T-helper 1 cell (primary cell): ENCODE data around the gene GNB1.
"Not testable (repeated sequence)": the region's sequence is repeated elsewhere in the genome, so short reads cannot be mapped to it uniquely, and the experiment has no call there.

Experiments used
- DNase-seq, 5 donors: peaks; one replicate each; pipeline ENCODE4 v3.0.0-alpha.2; 2012 to 2020

GNB1 gene

DNA sequence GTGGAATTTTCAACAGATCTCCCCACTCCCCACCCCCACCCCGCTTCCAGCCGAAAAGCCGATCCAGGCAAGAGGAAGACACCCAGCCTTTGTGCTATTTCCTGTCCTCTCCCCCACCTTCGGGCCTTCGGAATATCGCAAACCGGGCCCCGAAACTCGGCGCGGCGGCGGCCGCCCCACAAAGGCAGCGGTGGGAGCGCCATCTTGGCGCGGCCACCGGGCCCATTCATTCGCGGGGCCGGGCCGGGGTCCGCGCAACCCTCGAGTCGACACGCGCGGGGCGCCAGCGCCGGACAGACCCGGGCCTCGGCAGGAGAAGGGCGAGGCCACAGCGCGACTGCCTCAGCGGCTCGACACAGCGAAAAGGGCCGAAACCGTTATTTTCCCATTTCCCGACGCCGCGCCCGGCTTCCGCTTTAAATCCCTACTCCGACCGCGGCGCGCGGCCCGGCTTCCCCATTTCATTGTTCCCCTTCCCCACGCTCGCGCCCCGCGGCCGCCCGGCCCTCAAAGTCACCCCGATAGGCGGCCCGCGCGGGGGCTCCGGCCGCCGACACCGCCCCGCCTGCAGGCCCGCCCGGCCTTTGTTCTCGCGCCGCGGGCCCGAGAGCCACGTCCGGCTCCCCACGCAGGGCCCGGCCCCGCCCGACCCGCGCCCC, 911 bp downstream of the GNB1 start:
- DNase-seq: peak in 3 of 5 donors; percentile 35 to 39 (median 36)

DNA sequence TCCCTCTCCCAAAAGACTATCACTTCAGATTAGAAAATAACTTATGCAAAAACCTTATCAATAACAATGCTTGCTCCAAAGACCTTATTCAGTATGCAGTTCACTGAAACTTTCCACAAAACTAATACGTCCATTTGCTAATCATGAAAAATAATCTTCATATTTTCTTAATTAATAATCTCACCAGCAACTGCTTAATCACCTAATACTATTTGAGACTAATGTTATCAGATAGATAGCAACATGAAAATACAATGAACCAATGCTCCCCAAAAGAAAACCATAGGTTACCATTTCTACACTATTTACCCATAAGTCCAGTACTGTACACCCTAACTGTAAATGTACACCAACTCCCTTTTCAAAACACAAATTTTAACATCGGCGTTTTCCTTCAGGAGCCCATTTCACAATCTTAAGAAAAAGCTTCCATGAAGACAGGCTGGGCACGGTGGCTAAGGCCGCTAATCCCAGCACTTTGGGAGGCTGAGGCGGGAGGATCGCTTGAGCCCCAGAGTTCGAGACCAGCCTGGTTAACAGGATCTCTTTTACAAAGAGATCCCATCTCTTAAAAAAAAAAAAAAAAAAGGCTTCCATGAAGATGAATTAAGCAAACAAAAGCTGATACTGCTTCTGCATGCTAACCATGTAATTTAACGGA, 1.7 kb downstream of the GNB1 start:
- no peak for DNase-seq

DNA sequence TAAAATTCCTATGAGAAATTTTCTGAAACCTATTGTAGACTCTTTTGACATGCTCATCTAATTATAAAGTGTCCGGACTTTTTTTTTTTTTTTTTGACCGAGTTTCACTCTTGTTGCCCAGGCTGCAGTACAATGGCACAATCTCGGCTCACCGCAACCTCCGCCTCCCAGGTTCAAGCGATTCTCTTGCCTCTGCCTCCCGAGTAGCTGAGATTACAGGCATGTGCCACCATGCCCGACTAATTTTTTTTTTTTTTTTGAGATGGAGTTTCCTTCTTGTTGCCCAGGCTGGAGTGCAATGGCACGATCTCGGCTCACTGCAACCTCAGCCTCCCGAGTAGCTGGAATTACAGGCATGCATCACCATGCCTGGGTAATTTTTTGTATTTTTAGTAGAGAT, 7.0 kb downstream of the GNB1 start:
- not testable (repeated sequence) for DNase-seq

DNA sequence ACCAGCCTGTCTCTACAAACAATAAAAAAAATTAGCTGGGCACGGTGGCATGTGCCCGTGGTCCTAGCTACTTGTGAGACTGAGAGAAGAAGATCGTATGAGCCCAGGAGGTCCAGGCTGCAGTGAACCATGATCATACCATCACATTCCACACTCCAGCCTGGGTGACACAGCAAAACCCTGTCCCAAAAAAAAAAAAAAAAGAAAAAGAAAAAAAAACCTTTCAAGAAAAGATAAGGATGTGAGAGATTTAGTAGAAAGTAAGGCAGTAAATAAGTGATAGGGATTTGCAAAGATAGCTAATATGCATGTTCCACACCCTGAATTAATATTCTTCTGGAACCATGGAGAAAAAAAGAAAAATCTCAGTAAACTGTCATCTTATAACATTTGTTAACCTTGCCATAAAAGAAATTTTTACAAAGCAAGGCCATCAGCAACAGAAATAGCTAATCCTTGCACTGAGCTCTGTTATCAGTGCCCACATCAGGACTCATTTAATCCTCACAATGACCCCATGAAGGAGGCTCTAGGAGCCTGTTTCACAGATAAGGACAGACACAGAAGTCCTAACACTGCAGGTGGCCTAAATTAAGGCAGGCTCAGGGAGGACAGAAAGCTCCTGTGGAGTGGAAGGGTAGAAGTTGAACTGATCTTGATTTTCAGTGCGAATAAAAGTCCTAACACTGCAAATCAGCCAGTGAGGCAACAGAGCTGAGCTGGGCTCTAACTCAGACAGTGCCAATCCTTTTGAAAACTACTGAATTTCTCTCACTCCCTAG, 7.6 kb downstream of the GNB1 start:
- DNase-seq: no peak

DNA sequence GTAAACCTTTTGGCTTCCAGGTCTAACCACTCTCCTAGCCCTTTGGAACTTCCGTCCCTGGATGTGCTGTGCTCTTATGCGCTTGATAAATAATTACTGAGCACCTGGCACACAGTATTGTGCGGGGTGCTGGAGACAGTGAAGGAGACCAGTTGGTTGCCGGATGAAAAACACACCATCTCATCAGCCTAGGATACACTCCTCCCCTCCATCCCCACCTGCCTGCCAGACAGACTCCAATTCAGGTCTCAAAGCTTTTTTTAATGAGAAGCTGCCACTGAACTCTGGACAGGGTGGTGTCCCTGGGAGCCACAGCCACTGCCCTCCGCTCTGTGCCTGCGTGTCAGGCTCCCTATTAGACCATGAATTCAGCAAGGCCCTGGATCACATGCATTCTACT, 9.2 kb downstream of the GNB1 start:
- DNase-seq: no peak

- DNase-seq: no peak
Measured at GRCh38 chr1:1880617-1881312, 10.1 kb downstream of the GNB1 start.

DNA sequence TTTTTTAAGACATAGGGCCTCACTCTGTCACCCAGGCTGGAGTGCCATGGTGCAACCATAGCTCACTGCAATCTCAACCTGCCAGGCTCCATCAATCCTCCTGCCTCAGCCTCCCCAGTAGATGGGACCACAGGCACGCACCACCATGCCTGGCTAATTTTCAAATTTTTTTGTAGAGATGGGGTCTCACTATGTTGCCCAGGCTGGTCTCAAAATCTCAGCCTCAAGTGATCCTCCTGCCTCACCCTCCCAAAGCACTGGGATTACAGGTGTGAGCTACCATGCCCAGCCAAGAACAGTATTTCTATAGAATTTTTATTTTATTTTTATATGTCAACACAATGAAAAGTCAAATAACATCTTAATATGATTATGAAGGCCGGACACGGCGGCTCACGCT, 10.9 kb downstream of the GNB1 start:
- DNase-seq: no peak

DNA sequence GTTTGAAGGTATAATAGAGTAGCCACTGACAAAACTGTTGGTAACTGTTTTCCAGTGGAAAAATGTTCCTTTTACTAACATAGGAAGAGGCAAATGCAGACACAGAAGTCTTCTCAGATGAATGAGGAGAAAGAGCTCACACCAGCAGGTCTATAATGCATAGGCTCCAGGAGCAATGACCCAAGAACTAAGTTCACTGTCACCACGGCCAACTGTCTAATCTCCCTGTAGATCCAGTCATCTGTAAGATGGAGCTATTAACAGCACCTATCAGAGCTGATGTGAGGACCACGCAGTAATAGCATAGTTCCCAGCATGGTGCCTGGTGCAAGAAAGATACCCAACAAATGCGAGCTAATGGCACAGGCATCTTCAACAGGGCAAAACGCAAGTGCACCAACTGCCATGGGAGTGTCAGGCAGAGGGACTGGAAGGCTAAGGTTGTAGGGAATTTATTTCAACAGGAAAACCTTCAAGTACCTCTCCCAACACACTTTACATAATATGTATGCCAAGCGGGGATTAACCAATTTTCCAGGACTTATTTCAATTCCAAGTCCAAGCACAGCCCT, 12.9 kb downstream of the GNB1 start:
- DNase-seq: no peak

DNA sequence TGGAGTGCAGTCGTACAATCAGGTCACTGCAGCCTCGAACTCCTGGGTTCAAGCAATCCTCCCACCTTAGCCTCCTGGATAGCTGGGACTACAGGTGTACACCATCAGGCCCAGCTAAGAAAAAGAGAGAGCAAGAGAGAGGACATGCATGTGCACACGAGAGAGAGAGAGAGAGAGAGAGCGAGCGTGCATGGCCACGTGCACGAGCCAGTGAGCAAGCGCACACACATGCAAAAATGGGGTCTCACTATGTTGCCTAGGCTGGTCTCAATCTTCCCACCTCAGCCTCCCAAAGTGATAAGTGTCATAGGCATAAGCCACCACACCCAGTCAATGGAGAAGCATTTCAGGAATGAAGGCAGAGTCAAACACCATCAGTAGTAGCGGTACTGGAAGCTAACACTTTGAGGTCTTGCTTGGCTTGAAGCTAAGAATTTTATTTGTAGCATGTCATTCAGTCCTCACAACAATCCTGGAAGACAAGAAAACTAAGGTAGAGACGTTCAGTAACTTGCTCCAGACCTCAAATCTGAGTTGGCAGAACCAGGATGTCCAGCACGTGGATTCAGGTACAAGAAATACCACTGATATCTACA, 14.5 kb downstream of the GNB1 start:
- DNase-seq: no peak

DNA sequence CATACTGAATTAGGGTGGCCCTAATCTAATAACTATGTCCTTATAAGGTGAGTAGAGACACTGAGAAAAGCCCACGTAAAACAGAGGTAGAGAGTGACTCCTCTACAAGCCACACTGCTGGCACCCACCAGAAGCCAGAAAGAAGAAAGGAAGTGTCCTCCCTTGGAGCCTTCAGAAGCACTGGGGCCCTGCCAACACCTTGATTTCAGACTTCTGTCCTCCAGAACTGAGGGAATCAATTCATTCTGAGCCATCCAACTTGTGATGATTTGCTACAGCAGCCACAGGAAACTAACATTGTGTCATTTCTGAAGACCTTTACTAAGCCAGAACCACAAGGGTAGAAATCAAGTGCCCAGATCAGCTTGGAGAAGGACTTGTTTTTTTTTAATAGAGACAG, 15.0 kb downstream of the GNB1 start:
- peak in 1 of 5 donors; percentile 44 for DNase-seq

- DNase-seq: no peak
Measured at GRCh38 chr1:1874901-1875300, 16.0 kb downstream of the GNB1 start.

DNA sequence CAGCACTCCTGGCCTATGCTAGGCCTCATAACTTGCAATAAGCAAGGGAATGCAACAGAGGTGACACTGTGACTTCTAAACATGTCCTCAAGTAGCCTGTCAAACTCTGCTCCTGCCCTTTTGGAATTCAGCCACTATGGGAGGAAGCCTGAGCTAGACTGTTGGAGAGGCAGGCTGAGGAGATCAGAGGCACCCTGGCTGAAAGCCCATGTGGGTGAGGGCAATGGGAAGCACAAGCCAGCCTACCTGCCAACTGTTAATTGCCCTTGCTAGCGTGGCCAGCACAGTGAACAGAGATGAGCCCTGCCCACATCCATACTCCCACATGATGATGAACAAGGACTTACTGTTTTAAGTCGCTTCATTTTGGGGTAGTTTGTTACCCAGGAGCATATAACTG, 17.7 kb downstream of the GNB1 start:
- no peak for DNase-seq

DNA sequence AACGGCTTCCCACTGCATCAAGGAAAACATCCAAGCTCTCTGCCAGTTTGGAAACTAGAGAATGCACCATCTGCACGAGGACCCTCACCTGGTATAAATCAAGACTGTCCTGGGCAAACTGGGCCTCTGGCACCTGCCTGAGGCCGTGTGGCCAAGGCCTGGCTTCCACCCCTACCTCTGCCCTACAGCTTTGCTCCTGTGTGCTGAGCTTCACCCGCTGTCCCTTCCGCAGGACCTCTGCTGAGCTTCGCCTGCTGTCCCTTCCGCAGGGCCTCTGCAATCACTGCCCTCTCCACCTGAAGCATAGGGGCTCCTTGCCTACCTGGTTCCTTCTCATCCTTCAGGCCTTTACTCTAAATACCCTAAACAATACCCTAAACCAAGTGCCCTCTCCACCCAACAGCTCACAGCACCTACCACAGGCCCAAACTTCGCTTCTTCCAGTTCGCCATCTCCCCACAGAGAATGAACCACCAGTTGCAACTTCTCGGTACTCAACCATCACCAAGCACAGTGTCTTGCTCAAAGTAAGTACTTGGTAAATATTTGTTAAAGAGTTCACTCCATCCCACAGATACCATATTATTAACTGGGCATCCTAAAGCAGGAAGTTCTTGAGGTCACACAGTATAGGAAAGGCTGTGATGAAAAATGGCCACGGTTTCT, 18.4 kb downstream of the GNB1 start:
- no peak for DNase-seq

GRCh38 chr1:1869469-1869868, 21.4 kb downstream of the GNB1 start:
- DNase-seq: no peak

DNA sequence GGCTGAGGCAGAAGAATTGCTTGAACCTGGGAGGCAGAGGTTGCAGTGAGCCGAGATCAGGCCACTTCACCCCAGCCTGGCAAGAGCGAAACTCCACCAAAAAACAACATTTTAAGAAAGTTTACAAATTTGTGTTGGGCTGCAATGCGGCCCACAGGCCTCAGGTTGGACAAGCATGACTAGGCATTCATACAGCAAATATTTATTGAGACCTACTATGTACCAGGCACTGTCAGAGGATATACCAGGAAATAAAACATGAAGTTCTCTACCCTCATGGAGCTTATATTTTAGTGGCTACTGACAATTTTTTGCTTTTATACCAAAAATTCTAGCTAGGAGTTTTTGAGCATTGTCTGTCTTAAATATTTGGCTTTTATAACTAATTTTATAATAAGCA, 23.7 kb downstream of the GNB1 start:
- DNase-seq: no peak

GRCh38 chr1:1862905-1863547, 27.9 kb downstream of the GNB1 start:
- no peak for DNase-seq

GRCh38 chr1:1861761-1862310, 29.1 kb downstream of the GNB1 start:
- not testable (repeated sequence) for DNase-seq

DNA sequence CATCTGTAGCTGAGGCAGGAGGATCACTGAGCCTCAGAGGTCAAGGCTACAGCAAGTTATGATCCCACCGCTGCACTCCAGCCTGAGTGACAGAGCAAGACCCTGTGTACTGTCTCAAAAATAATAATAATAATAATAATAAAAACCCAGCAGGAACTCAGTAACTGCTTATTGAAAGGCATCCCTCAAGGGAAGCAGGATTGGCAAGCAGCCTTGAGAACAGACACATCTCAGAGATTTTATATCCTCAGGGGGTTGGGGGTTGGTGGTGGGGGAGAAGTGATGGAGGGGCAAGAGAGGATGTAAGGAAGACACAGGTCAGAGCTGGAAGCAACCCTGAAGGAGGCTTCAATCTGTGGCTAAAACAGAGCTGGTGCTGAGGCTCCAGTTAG, 29.6 kb downstream of the GNB1 start:
- DNase-seq: no peak

- not testable (repeated sequence) for DNase-seq
Measured at GRCh38 chr1:1859970-1860697, 30.8 kb downstream of the GNB1 start.

DNA sequence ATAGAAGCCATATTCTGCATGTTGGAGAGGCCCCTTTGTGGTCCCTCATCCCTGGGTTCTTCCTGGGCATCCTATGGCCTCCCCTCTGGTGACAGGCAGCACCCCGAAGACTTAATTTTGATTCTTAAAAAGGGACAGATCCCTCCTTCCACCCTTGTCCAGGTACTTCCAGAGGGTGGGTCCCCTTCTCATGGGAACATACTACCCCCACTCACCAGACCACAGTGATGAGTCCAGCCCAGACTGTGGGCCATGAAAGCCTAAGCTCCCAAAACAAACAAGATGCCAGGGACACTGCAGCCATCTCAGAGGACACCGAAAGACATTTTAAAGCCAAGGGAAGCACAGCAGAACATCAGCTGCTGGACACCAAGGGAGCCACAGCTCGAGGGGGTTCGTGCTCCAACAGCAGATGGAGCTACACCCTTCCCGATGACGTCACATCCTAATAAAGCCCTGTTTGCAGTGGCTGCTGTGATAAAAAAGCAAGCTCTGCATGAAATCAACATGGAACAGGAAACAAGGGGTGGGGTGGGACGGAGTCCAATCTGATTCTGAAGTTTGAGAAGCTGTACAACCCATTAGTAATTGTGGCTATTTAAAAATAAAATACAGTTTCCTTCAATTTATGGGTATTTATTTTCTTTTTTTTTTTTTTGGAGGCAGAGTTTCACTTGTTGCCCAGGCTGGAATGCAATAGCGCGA, 32.4 kb downstream of the GNB1 start:
- peak in 3 of 5 donors; percentile 10 to 31 (median 20) for DNase-seq
